Lung (tissue), 12 donors: ENCODE results near the gene IMPDH2. TPM values are rescaled to one million over a fixed set of nuclear protein-coding genes. Genes with fewer than 3 reads are reported as not detected.

Source experiments
- ATAC-seq: fragments of 200-7000 bp; cut with Tn5 transposase; one replicate; pipeline ENCODE4 v1.9.1; 2020; ENCODE audit warnings: moderate number of reproducible peaks; ENCODE audit not compliant: insufficient read depth, low FRiP score
- DNase-seq, 3 donors: peaks; one replicate each; pipeline ENCODE4 v3.0.0-alpha.2; 2013 to 2017
- H3K27ac ChIP-seq, 2 donors: one replicate each; pipeline ENCODE4 v1.5.1; 2013; ENCODE audit warnings: mild to moderate bottlenecking in 2 of 2, moderate library complexity in 2 of 2, control low read depth in 1 of 2, inconsistent platforms in 1 of 2, low read depth in 1 of 2, low read length in 1 of 2
- H3K27me3 ChIP-seq, 3 donors: one replicate each; pipeline ENCODE4 v1.5.1; 2013; ENCODE audit warnings: low read length in 2 of 3; ENCODE audit not compliant: control insufficient read depth in 3 of 3, insufficient read depth in 3 of 3
- H3K36me3 ChIP-seq, 4 donors: one replicate each; pipeline ENCODE4 v1.5.1; 2013; ENCODE audit warnings: low read length in 4 of 4, mild to moderate bottlenecking in 1 of 4, moderate library complexity in 1 of 4; ENCODE audit not compliant: control insufficient read depth in 4 of 4, insufficient read depth in 4 of 4
- H3K4me1 ChIP-seq, 5 donors: one replicate each; pipeline ENCODE4 v1.5.1; 2013; ENCODE audit warnings: low read length in 5 of 5, mild to moderate bottlenecking in 2 of 5, moderate library complexity in 1 of 5; ENCODE audit not compliant: control insufficient read depth in 5 of 5, insufficient read depth in 5 of 5
- H3K4me3 ChIP-seq: one replicate; pipeline ENCODE4 v1.5.1; 2013; ENCODE audit warnings: mild to moderate bottlenecking, control low read depth, moderate library complexity
- H3K9ac ChIP-seq, 2 donors: one replicate each; pipeline ENCODE4 v1.5.1; 2013; ENCODE audit warnings: low read length in 2 of 2, control low read depth in 1 of 2; ENCODE audit not compliant: insufficient read depth in 1 of 2
- H3K9me3 ChIP-seq, 4 donors: one replicate each; pipeline ENCODE4 v1.5.1; 2013; ENCODE audit warnings: low read length in 3 of 4, mild to moderate bottlenecking in 1 of 4, moderate library complexity in 1 of 4; ENCODE audit not compliant: control insufficient read depth in 4 of 4, insufficient read depth in 3 of 4
- CTCF ChIP-seq: IDR thresholded peaks from 2 replicates; pipeline ENCODE4 v1.5.1; 2012; ENCODE audit warnings: mild to moderate bottlenecking; ENCODE audit errors: control extremely low read depth, extremely low read depth
- WGBS, 2 donors: extraction: QIAGEN DNeasy Blood & Tissue Kit; methylation state at CpG; one replicate each; pipeline ENCODE4 v1.1.7; 2013; 5-methylcytosine and 5-hydroxymethylcytosine counted together
- polyA plus RNA-seq, 2 donors: library from polyadenylated mRNA; stranded (reverse); fragments of 200-250 nt; gene quantifications; one replicate each; pipeline ENCODE4 v1.2.1, GENCODE V29; 2013
- total RNA-seq, 2 donors: library from RNA; depleted of rRNA in 1 of 2; stranded (reverse); fragments of >200 nt in 1 of 2; gene quantifications; one replicate each; pipeline ENCODE4 v1.2.1, GENCODE V29; 2014 to 2021
- donor health status: control.
- donor health status: control.
- donor health status: Bipolar disorder and iron deficiency.
- donor health status: healthy.
- donor health status: DM: yes; HTN: yes; CAD: no.

The IMPDH2 gene
- total and polyA plus RNA-seq, 4 donors, result 129 to 216 (median 160) TPM

GRCh38 chr3:48996640-48997039 is 32.6 kb downstream of the IMPDH2 start:
- ATAC-seq (no peak), DNase-seq (no peak)
- no peak for TF ChIP-seq CTCF
- Histone ChIP-seq H3K9me3 (no peaks in the 10 kb centered on the region), H3K4me1 (peaks cover 2 to 10% (median 4%) of the 10 kb centered on the region in 5 donors), H3K4me3 (no peak overlapping the region), H3K9ac (no peak overlapping the region), H3K36me3 (peaks cover 0 to 12% (median 3%) of the 10 kb centered on the region in 4 donors), H3K27ac (no peak overlapping the region), H3K27me3 (no peaks in the 10 kb centered on the region)
- 97 to 98% methylated on average over 8 of the region's 8 CpGs for WGBS, 2 donors

- no peak overlapping the region for H3K27ac ChIP-seq
- no peaks in the 10 kb centered on the region for H3K9me3 ChIP-seq
- TF ChIP-seq CTCF, result no peak
- H3K4me3 ChIP-seq, result no peak overlapping the region
- H3K27me3 ChIP-seq, result no peaks in the 10 kb centered on the region
- H3K4me1 ChIP-seq, result peaks cover 8 to 21% (median 11%) of the 10 kb centered on the region in 5 donors
- DNase-seq (no peak), ATAC-seq (no peak)
- H3K9ac ChIP-seq, result no peak overlapping the region
- H3K36me3 ChIP-seq, result peaks cover 0 to 12% (median 3%) of the 10 kb centered on the region in 4 donors
Measured at GRCh38 chr3:48993834-48994233, 35.4 kb downstream of the IMPDH2 start.

- ATAC-seq, result no peak
- Histone ChIP-seq H3K9ac (no peak overlapping the region), H3K9me3 (no peaks in the 10 kb centered on the region), H3K27ac (peak overlapping the region in 1 of 2 donors; percentile 65), H3K4me3 (no peak overlapping the region), H3K4me1 (peaks cover 4 to 20% (median 9%) of the 10 kb centered on the region in 5 donors), H3K36me3 (peaks cover 0 to 10% (median 3%) of the 10 kb centered on the region in 4 donors), H3K27me3 (no peaks in the 10 kb centered on the region)
- WGBS, 2 donors, result 77 to 84% methylated on average over 5 of the region's 5 CpGs
- no peak for TF ChIP-seq CTCF
- no peak for DNase-seq
Measured at GRCh38 chr3:48991851-48992545, 37.2 kb downstream of the IMPDH2 start.
